ENCODE results near the gene RANBP9.

RANBP9 gene

DNA sequence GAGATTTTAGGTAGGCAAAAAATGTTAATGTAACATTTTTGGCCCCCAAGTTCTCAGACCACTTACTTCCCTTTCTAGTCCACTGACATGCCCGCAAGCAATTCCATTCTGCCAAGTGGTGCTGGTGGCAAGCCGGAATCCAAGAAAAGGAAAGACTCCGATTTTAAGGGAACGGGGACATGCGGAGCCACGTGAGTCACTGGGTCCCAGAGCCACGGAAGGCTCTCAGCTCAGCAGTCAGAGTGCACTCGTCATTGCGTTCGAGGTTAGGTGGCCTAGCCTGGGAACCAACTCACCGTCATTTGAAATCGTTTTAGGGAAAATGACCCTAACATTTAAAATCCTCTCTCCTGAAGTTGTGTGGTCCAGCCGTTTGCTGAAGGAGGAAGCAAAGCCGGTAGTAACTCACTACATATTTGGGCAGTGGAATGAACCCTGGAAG, 137.9 kb downstream of the RANBP9 start:
- ATAC-seq = no peak
- TF ChIP-seq, protein P1, sequence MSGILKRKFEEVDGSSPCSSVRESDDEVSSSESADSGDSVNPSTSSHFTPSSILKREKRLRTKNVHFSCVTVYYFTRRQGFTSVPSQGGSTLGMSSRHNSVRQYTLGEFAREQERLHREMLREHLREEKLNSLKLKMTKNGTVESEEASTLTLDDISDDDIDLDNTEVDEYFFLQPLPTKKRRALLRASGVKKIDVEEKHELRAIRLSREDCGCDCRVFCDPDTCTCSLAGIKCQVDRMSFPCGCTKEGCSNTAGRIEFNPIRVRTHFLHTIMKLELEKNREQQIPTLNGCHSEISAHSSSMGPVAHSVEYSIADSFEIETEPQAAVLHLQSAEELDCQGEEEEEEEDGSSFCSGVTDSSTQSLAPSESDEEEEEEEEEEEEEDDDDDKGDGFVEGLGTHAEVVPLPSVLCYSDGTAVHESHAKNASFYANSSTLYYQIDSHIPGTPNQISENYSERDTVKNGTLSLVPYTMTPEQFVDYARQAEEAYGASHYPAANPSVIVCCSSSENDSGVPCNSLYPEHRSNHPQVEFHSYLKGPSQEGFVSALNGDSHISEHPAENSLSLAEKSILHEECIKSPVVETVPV (CRISPR knock-in tag; IDR thresholded peaks at IDR 0.05) = no peak
- TF ChIP-seq, protein P2, sequence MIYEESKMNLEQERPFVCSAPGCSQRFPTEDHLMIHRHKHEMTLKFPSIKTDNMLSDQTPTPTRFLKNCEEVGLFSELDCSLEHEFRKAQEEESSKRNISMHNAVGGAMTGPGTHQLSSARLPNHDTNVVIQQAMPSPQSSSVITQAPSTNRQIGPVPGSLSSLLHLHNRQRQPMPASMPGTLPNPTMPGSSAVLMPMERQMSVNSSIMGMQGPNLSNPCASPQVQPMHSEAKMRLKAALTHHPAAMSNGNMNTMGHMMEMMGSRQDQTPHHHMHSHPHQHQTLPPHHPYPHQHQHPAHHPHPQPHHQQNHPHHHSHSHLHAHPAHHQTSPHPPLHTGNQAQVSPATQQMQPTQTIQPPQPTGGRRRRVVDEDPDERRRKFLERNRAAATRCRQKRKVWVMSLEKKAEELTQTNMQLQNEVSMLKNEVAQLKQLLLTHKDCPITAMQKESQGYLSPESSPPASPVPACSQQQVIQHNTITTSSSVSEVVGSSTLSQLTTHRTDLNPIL (CRISPR knock-in tag; IDR thresholded peaks at IDR 0.05; ENCODE audit: low read depth) = no peak
- TF ChIP-seq TOX (CRISPR knock-in tag; IDR thresholded peaks at IDR 0.05; ENCODE audit: borderline replicate concordance) (no peak), ZC3H10 (CRISPR knock-in tag; IDR thresholded peaks at IDR 0.05) (no peak), TCF4 (CRISPR knock-in tag; IDR thresholded peaks at IDR 0.05; ENCODE audit: borderline replicate concordance) (no peak), PPARA (CRISPR knock-in tag; IDR thresholded peaks at IDR 0.05; ENCODE audit: borderline replicate concordance) (no peak), ARNTL (CRISPR knock-in tag; IDR thresholded peaks at IDR 0.05; ENCODE audit: borderline replicate concordance, low read depth) (no peak), OSR1 (CRISPR knock-in tag; IDR thresholded peaks at IDR 0.05) (no peak), ZNF8 (CRISPR knock-in tag; IDR thresholded peaks at IDR 0.05) (no peak)

DNA sequence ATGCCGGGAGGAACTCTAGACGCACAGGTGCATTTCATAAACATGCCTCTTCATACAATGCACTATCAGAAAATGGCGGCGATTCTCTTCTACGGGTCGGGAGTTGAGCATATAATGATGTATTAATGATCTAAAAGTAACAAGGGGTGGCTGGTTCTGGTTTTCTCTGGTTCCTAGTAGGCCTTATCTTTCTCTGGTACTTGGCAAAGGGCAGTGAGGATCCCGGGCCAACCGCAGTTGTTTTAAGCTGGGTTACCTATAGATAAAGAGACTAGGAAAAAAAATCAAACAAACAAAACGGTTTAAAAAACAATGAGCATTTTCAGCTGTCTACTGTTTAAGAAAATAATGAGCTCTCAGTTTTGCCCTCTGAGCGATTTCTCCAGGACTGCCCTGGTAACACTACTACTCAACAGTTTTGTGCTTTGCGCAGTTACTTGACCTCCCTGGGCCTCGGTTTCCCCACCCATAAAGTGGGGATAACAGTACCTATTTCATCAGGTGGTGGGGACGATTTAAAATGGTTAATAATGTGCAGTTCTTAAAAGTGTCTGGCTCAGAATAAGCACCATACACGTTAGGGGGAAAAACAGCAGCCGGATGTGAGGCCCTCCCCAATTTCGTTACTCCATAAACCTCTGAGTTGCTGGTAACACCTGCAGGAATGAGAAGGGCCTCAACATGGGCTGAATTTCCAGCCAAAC, 138.5 kb downstream of the RANBP9 start:
- no peak for TF ChIP-seq TOX (CRISPR knock-in tag; IDR thresholded peaks at IDR 0.05; ENCODE audit: borderline replicate concordance)
- TF ChIP-seq CSDC2 (CRISPR knock-in tag; IDR thresholded peaks at IDR 0.05) = no peak
- TF ChIP-seq SNAI2 (CRISPR knock-in tag; IDR thresholded peaks at IDR 0.05) = no peak
- no peak for TF ChIP-seq ZFP3 (CRISPR knock-in tag; IDR thresholded peaks at IDR 0.05)
- TF ChIP-seq ZFP30 (CRISPR knock-in tag; IDR thresholded peaks at IDR 0.05) = no peak
- no peak for TF ChIP-seq PPARA (CRISPR knock-in tag; IDR thresholded peaks at IDR 0.05; ENCODE audit: borderline replicate concordance)
- TF ChIP-seq, protein P3, sequence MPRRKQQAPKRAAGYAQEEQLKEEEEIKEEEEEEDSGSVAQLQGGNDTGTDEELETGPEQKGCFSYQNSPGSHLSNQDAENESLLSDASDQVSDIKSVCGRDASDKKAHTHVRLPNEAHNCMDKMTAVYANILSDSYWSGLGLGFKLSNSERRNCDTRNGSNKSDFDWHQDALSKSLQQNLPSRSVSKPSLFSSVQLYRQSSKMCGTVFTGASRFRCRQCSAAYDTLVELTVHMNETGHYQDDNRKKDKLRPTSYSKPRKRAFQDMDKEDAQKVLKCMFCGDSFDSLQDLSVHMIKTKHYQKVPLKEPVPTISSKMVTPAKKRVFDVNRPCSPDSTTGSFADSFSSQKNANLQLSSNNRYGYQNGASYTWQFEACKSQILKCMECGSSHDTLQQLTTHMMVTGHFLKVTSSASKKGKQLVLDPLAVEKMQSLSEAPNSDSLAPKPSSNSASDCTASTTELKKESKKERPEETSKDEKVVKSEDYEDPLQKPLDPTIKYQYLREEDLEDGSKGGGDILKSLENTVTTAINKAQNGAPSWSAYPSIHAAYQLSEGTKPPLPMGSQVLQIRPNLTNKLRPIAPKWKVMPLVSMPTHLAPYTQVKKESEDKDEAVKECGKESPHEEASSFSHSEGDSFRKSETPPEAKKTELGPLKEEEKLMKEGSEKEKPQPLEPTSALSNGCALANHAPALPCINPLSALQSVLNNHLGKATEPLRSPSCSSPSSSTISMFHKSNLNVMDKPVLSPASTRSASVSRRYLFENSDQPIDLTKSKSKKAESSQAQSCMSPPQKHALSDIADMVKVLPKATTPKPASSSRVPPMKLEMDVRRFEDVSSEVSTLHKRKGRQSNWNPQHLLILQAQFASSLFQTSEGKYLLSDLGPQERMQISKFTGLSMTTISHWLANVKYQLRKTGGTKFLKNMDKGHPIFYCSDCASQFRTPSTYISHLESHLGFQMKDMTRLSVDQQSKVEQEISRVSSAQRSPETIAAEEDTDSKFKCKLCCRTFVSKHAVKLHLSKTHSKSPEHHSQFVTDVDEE (CRISPR knock-in tag; IDR thresholded peaks at IDR 0.05) = no peak
- TF ChIP-seq, protein P1 (CRISPR knock-in tag; IDR thresholded peaks at IDR 0.05) = no peak
- TF ChIP-seq, protein P4, sequence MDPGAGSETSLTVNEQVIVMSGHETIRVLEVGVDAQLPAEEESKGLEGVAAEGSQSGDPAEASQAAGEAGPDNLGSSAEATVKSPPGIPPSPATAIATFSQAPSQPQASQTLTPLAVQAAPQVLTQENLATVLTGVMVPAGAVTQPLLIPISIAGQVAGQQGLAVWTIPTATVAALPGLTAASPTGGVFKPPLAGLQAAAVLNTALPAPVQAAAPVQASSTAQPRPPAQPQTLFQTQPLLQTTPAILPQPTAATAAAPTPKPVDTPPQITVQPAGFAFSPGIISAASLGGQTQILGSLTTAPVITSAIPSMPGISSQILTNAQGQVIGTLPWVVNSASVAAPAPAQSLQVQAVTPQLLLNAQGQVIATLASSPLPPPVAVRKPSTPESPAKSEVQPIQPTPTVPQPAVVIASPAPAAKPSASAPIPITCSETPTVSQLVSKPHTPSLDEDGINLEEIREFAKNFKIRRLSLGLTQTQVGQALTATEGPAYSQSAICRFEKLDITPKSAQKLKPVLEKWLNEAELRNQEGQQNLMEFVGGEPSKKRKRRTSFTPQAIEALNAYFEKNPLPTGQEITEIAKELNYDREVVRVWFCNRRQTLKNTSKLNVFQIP (CRISPR knock-in tag; IDR thresholded peaks at IDR 0.05; ENCODE audit: borderline replicate concordance, low read depth) = no peak
- TF ChIP-seq GLIS3 (CRISPR knock-in tag; IDR thresholded peaks at IDR 0.05) = no peak
- no peak for TF ChIP-seq ZNF70 (CRISPR knock-in tag; IDR thresholded peaks at IDR 0.05)
- no peak for TF ChIP-seq ZNF8 (CRISPR knock-in tag; IDR thresholded peaks at IDR 0.05)
- TF ChIP-seq BACH2 (CRISPR knock-in tag; IDR thresholded peaks at IDR 0.05; ENCODE audit: borderline replicate concordance) = no peak
- no peak for TF ChIP-seq ESRRG (CRISPR knock-in tag; IDR thresholded peaks at IDR 0.05)
- no peak for ATAC-seq

DNA sequence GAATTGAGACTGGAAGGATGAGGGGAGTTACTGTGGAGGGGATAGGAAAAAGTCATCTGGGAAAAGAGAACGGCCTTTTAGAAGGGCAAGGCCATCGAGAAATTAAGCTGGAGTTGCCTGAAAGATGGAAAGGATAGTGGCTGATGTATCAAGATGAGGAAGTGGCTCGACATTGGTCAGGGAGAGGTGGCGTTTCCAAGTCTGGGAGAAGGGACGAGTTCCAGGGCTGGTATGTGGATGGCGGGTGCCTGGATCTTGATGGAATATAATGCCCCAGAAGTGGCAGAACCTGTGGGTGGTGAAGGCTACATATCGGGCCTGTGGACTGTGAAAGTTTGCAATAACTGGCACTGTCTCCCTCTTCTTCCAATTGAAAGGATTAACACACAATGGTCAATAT, 139.4 kb downstream of the RANBP9 start:
- no peak for TF ChIP-seq OSR1 (CRISPR knock-in tag; IDR thresholded peaks at IDR 0.05)
- TF ChIP-seq ZNF565 (CRISPR knock-in tag; conservative IDR thresholded peaks at IDR 0.05; ENCODE audit: low read depth) = no peak
- no peak for TF ChIP-seq ZC3H10 (CRISPR knock-in tag; IDR thresholded peaks at IDR 0.05)
- TF ChIP-seq RARB (CRISPR knock-in tag; IDR thresholded peaks at IDR 0.05) = no peak
- TF ChIP-seq, protein P1 (CRISPR knock-in tag; IDR thresholded peaks at IDR 0.05) = no peak
- no peak for TF ChIP-seq PPARA (CRISPR knock-in tag; IDR thresholded peaks at IDR 0.05; ENCODE audit: borderline replicate concordance)
- no peak for TF ChIP-seq ZNF70 (CRISPR knock-in tag; IDR thresholded peaks at IDR 0.05)
- TF ChIP-seq TCF4 (CRISPR knock-in tag; IDR thresholded peaks at IDR 0.05; ENCODE audit: borderline replicate concordance) = no peak
- TF ChIP-seq, protein P5, sequence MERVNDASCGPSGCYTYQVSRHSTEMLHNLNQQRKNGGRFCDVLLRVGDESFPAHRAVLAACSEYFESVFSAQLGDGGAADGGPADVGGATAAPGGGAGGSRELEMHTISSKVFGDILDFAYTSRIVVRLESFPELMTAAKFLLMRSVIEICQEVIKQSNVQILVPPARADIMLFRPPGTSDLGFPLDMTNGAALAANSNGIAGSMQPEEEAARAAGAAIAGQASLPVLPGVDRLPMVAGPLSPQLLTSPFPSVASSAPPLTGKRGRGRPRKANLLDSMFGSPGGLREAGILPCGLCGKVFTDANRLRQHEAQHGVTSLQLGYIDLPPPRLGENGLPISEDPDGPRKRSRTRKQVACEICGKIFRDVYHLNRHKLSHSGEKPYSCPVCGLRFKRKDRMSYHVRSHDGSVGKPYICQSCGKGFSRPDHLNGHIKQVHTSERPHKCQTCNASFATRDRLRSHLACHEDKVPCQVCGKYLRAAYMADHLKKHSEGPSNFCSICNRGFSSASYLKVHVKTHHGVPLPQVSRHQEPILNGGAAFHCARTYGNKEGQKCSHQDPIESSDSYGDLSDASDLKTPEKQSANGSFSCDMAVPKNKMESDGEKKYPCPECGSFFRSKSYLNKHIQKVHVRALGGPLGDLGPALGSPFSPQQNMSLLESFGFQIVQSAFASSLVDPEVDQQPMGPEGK (CRISPR knock-in tag; IDR thresholded peaks at IDR 0.05; ENCODE audit: borderline replicate concordance) = no peak
- no peak for TF ChIP-seq BACH2 (CRISPR knock-in tag; IDR thresholded peaks at IDR 0.05; ENCODE audit: borderline replicate concordance)
- TF ChIP-seq TOX (CRISPR knock-in tag; IDR thresholded peaks at IDR 0.05; ENCODE audit: borderline replicate concordance) = no peak
- TF ChIP-seq GLIS3 (CRISPR knock-in tag; IDR thresholded peaks at IDR 0.05) = no peak

More for the DNA sequence above, 139.4 kb downstream of the RANBP9 start:
- no peak for ATAC-seq

All from SK-N-SH treated with all-trans-retinoic acid at 6 μM for 48 hours (cell line).